Adipose tissue (tissue), 3 donors: ENCODE results near the gene PI4K2B. TPM values are rescaled to one million over a fixed set of nuclear protein-coding genes. Genes with fewer than 3 reads are reported as not detected.
A peak's percentile ranks its signal among the peaks of the same experiment; 100 is the strongest.
"Not testable (repeated sequence)": the region's sequence is repeated elsewhere in the genome, so short reads cannot be mapped to it uniquely, and the experiment has no call there.

Source experiments
- H3K27ac ChIP-seq: one replicate; pipeline ENCODE4 v1.5.1; 2013; ENCODE audit warnings: low read depth, low read length
- WGBS, 3 donors: extraction: QIAGEN DNeasy Blood & Tissue Kit; methylation state at CpG; one replicate each; pipeline ENCODE4 v1.1.7; 2013; 5-methylcytosine and 5-hydroxymethylcytosine counted together
- polyA plus RNA-seq, 3 donors: library from polyadenylated mRNA; stranded (reverse); fragments of 200-250 nt; gene quantifications; one replicate each; pipeline ENCODE4 v1.2.3, GENCODE V29; 2013
- donor health status: healthy with polysubstance abuse.
- donor health status: Bipolar disorder and iron deficiency.
- donor health status: healthy.

PI4K2B gene
- polyA plus RNA-seq, result 10 to 100 TPM in 1 of 3 donors, 1 to 10 TPM in 2; 4.1 to 11.9 (median 6.5) TPM

DNA sequence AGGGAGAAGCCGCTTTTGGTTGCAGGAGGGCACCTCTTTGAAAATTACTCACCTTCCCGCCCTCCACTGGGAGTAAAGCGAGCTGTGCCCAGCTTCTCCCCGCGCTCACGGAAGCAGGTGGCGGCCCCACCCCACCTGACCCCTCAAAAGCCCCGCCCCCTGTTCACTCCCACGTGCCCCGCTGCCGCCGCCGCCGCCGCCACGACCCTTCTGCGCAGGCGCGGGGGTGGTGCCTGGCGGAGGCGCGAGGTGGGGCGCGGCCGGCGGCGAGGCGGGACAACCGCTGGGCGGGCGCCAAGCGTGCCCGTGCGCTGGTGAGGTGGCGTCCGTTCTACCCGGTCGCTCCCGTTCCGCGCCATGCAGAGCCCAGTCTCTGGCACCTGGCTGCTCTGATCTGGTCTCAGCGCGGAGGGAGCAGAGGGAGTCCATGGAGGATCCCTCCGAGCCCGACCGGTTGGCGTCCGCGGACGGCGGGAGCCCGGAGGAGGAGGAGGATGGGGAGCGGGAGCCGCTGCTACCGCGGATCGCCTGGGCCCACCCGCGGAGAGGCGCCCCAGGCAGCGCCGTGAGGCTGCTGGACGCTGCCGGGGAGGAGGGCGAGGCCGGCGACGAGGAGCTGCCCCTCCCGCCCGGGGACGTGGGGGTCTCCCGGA lies at the start of gene PI4K2B:
Gene PI4K2B, plus strand, starts transcription at position 297 of the 653 bp plus-strand sequence. Its CDS starts 131 bp downstream, at position 428.
- H3K27ac ChIP-seq, result peak within 1 kb of the TSS; percentile 1
- 1% methylated on average over 51 to 72 of the region's 72 CpGs for WGBS, 3 donors

DNA sequence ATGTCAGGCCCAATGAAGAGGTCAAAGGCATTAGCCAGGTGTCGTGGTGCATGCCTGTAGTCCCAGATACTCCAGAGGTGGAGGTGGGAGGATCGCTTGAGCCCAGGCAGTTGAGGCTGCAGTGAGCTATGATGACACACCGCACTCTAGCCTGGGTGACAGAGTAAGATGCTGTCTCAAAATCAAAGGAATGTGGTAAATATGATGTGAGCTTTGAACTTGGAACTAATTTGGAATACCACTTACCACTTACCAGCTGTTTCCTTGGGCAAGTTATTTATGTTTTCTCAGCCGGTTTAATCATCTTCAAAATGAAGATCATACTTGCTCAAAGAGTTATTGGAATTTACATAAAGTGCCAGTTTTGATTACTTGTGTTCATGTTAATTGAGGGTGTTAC lies 49.8 kb upstream of the PI4K2B start:
- H3K27ac ChIP-seq, result no peak overlapping the region
- 81 to 85% (median 85%) methylated on average over 4 of the region's 4 CpGs for WGBS, 3 donors

DNA sequence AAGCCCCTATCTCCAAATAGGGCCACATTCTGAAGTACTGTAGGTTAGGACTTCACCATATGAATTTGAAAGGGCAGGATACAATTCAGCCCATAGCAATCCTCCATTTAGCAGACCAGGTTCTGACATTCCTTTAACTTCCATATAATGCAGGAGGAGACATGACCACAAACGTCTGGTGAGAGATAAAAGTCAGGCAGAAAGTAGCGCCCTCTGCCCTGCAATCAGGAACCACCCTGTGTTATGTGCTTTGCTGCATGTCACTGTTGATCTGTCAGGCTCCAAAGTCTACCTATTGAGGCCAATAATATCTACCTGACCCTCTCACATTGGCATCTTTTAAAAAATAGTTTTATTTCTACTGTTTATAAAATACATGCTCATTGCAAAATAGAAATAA lies 43.4 kb upstream of the PI4K2B start:
- no peak overlapping the region for H3K27ac ChIP-seq
- 55 to 75% (median 66%) methylated on average over 2 of the region's 2 CpGs for WGBS, 3 donors

DNA sequence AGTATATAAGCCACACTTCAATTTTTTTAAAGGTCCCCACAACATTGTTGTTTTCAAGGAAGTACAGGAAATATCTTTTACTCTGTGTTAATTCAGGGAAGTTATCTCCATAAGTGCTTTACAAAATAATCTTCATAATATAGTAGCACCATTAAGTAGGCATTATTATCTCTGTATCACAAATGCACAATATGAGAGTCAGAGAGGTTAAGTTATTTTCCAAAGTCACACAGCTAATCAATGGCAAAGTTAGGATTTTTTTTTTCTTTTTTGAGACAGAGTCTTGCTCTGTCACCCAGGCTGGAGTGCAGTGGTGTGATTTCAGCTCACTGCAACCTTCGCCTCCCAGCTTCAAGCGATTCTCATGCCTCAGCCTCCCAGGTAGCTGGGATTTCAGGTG lies 35.1 kb upstream of the PI4K2B start:
- H3K27ac ChIP-seq, result no peak overlapping the region
- 94 to 99% (median 98%) methylated on average over 2 of the region's 2 CpGs for WGBS, 3 donors

DNA sequence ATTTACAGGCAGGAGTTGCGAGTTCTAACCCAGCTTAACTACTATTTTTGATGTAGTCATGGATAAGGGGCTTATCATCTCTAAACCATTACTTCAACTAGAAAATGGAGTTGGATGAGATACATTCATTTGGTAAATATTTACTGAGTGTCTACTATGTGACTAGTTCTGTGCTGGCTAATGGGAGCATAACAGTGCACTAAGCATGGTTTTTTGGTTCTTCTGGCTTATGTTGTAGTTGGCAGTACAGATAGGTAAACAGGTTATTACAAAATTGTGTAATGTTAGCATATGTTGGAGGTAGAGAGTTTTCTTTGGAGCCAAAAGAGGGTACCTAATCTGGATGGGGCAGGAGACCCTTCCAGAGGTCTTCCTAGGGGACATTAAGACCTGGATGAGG lies 25.8 kb upstream of the PI4K2B start:
- H3K27ac ChIP-seq, result no peak overlapping the region
- WGBS, 3 donors, result 88 to 97% (median 90%) methylated on average over 1 of the region's 1 CpG

DNA sequence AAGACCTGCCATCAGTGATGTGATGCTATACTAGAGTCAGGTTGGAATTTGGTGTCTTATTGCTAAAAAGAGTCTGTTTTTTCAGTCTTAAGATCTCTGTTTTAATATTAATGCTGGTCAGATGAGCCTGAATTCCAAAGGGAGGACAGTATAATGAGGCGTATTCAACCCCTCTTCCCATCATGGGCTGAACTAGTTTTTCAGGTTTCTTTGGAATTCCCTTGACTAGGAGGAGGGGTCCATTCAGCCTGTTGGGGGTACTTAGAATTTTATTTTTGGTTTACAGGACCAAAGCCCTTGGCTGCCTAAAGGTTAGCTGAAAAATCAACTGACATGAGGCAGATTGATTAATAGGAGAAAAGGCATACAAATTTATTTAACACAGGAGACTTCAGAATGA lies 24.1 kb upstream of the PI4K2B start:
- H3K27ac ChIP-seq, result no peak overlapping the region
- WGBS, 3 donors, result 74 to 87% (median 81%) methylated on average over 1 of the region's 1 CpG

DNA sequence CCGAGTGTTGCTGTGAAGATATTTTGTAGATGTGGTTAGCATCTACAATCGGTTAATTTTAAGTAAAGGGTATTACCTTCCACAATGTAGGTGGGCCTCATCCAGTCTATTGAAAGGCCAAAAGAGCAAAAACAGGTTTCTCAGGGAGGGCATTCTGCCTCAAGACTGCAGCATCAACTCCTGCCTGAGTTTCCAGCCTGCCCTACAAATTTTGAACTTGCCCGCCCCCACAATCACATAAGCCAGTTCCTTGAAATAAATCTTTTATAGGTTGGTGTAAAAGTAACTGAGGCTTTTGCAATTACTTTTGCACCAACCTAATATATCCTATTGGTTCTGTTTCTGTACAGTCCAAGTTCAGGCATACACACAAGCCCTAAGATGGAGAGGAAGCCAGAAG lies 22.1 kb upstream of the PI4K2B start:
- 94 to 99% (median 96%) methylated on average over 3 of the region's 3 CpGs for WGBS, 3 donors
- no peak overlapping the region for H3K27ac ChIP-seq

DNA sequence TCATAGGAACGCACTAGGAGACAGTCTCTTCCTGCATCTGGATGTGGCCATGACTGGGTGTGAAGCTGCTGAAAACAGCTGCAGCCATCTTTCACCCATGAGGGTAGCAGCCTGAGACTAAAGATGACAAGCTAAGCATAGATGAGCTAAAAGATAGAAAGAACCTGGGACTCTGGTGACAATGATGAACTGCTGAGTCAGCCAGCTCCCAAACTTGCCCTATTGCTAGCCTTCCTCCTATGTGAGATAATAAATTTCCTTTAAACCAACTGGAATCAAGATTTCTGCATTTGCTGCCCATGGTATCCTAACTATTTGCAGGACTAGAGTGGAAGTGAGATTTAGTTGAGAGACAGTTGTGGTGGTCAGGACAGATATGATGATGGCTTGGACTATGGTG lies 21.0 kb upstream of the PI4K2B start:
- H3K27ac ChIP-seq, result no peak overlapping the region

DNA sequence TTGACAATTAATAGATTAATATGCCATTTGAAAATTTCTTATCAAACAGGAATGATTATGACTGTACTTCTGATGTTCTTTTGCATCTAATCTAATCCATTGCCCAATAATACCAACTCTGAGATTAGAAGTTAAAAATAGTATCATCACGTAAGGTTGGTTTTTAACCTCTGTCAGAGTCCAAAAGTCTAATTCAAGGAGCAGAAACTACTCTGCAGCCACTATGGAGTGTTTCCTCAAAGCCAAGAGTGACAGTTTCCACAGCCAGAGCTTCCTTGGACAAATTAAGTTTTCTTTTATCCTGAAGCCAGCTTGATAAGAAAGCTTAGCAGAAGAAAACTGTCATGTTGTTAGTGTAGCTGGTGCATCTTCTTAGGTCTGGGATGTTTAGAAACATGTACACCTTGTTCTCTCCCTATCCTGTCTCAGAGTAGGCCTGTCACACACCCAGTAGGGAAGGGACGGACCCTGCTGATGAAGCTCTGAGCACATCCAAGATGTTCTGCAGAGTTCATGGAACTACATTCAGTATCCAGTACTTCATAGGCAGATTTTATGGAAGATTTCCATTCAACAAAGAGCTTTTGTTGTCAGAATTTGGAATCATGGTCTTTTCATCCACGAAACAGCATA lies 20.4 kb upstream of the PI4K2B start:
- no peak overlapping the region for H3K27ac ChIP-seq
- 74 to 88% (median 87%) methylated on average over 3 of the region's 3 CpGs for WGBS, 3 donors

More for the DNA sequence above, 21.0 kb upstream of the PI4K2B start:
- 96 to 100% (median 100%) methylated on average over 1 of the region's 1 CpG for WGBS, 3 donors

DNA sequence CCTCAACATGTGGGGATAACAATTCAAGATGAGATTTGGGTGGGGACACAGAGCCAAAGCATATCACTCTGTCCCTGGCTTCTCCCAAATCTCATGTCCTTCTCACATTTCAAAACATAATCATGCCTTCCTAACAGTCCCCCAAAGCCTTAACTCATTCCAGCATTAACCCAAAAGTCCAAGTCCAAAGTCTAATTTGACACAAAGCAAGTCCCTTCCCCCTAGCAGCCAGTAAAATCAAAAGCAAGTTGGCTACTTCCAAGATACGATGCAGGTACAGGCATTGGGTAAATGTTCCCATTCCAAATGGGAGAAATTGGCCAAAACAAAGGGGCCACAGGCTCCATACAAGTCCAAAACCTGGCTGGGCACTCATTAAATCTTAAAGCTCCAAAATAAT lies 19.1 kb upstream of the PI4K2B start:
- 83 to 89% (median 88%) methylated on average over 1 of the region's 1 CpG for WGBS, 3 donors
- not testable (repeated sequence) for H3K27ac ChIP-seq

DNA sequence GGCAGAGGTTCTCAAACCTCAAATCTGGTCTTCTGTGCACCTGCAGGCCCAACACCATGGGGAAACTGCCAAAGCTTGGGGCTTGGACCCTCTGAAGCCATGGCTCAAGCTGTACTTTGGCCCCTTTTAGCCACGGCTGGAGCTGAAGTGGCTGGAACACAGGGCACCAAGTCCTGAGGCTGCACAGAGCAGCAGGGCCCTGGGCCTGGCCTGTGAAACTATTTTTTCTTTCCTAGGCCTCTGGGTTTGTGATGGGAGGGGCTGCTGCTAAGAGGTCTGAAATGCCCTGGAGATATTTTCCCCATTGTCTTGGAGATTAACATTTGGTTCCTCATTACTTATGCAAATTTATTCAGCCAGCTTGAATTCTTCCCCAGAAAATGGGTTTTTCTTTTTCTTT lies 18.3 kb upstream of the PI4K2B start:
- no peak overlapping the region for H3K27ac ChIP-seq
- WGBS, 3 donors, result 79 to 84% (median 81%) methylated on average over 1 of the region's 1 CpG

DNA sequence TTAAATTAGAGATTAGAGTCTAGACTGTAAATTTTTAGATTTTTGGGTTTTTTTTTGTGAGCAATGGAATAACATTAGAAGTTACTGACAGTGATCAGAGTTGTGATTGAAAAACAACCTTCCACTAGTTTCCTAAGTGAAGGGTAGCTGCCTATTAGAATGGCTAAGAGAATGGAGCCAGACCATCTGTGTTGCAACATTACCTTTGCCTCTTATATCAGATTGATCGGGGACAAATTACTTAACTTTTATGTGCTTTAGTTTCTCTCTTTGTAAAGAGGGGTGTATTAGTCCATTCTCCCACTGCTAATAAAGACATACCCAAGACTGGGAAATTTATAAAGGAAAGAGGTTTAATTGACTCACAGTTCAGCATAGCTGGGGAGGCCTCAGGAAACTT lies 12.5 kb upstream of the PI4K2B start:
- no peak overlapping the region for H3K27ac ChIP-seq
- WGBS, 3 donors, result 91 to 97% (median 97%) methylated on average over 1 of the region's 1 CpG

DNA sequence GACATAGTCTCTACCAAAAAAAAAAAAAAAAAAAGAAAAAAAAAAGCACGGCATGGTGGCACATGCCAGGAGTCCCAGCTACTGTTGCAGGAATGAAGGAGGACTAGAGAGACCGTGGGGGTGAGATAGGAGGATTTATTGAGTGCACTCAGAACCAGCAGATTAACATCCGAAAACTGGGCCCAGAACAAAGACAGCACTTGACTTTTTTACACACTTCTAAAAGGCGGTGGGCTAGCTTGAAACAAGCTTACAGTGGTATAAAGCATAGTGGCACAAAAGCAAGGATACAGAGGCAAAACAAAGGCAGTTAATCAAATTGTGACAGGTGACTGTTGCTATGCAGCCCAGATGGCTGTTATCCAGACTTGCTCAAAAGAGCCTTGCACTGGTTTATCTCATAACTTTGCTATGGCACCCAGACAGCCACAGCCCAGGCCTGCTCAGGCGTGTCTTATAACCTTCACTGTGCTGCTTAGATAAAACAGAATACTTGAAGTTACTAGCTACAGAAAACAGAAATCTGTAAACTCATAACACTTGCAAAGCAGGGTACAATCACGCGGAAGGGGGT lies 9.9 kb upstream of the PI4K2B start:
- no peak overlapping the region for H3K27ac ChIP-seq
- WGBS, 3 donors, result 82 to 83% (median 83%) methylated on average over 7 of the region's 7 CpGs

DNA sequence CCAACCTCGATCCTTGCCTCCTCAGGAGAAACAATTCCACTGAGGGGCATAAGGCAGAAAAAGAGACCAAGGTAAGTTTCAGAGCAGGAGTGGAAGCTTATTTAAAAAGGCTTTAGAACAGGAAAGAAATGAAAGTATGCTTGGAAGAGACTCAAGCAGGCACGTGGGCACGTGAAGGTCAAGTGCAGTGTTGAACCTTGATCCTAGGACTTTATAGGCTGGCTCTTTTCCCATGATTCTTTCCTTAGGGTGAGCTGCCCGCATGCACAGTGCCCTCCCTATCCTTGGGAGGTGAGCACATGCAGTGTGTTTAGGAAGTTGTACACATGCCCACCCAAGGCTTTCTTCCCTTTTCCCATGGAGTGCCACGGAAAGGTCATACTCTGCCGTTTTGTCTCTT lies 4.0 kb upstream of the PI4K2B start:
- WGBS, 3 donors, result 62 to 86% (median 86%) methylated on average over 6 of the region's 6 CpGs
- no peak overlapping the region for H3K27ac ChIP-seq

DNA sequence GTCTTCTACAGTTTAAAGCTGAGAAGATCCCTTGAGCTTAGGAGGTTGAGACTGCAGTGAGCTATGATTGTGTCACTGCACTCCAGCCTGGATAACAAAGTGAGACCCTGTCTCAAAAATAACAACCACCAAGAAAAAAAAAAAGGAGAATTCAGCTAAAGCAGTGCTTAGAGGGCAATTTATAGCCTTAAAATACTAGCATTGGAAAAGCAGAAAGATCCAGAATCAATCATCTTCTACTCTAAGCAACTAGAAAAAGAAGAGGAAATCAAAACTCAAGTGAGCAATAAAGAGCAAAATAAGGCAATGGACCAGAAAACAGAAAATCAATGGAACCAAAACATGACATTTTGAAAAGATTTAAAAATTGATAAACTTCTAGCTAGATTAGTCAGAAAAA lies 639 bp upstream of the PI4K2B start:
- no peak overlapping the region for H3K27ac ChIP-seq

DNA sequence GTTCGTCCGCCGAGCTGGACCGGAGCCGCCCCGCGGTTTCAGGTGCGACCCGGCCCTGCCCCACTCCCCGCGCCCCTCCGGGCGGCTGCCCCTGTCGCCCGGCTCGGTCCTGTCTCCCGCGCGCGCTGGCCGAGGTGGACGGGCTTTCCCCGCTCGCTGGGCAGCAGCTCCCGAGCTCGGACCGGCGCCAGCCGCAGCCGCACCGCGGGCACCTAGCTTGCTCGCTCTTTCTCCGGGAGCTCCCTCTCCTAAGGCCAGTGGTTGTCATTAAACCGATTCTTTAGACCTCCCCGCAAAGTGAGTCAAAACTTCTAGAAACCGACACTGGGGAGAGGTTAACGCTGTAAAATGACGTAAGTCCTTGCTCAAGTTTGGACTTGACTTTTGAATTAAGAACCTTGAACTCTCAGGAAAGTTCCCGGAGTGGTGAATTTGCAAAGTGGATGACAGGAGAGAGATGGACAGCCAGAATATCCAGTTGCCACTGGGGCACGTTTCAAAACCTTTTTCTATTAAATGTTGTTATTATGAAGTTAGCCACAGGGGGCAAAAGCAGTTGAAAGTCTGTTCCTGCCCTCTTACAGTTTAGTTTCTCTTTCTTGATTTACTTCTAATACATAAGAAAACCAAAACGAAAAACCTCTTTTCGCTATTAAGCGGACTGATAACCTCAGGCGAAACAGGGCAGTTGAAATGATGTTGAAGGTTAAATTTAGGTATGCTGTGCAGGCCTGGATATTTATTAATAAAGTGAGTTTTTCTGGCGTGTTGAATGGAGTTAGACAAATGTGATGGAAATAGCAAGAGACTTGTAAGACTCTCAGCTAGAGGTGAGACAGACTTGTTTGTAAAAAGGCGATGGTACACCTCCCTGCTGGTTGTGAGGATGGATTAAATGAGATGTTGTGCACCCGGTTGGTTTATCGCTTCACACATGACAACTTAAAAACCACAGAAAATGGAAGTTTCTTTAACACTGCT lies 847 bp downstream of the PI4K2B start:
- H3K27ac ChIP-seq, result peak overlapping the region; percentile 1
- WGBS, 3 donors, result 1 to 2% (median 2%) methylated on average over 45 to 49 of the region's 49 CpGs

DNA sequence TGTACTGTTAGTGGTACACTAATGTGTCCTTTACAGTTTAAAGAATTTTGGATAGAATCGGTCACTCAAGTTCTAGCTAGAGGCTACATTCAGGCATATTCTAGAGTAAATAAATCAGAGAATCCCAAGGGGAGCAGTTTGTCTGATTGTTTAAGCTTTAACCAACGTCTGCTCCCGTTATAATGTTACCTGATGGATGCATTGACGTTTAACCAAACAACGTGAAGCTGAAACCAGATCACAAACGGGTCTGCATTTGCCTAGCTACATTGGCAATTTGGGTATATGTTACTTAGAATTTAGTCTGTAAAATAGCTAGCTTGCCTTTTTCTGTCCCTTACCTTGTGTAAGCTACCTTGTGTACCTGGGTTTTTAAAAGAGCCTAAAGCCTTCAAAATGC lies 1.6 kb downstream of the PI4K2B start:
- 7 to 34% (median 29%) methylated on average over 6 of the region's 6 CpGs for WGBS, 3 donors
- no peak overlapping the region for H3K27ac ChIP-seq

DNA sequence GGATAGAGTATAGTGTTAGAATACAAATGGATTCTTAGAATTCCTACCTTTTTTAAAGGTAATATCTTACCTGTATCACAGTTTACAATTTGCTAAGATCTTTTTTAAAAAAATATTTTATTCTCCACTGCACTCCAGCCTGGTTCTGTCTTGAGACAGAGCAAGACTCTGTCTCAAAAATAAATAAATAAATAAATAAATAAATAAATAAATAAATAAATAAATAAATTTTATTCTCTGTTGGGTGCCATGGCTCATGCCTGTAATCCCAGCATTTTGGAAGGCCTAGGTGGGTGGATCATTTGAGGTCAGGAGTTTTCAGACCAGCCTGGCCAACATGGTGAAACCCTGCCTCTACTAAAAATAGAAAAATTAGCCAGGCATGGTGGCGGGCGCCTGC lies 2.2 kb downstream of the PI4K2B start:
- 95 to 98% (median 96%) methylated on average over 2 of the region's 2 CpGs for WGBS, 3 donors

DNA sequence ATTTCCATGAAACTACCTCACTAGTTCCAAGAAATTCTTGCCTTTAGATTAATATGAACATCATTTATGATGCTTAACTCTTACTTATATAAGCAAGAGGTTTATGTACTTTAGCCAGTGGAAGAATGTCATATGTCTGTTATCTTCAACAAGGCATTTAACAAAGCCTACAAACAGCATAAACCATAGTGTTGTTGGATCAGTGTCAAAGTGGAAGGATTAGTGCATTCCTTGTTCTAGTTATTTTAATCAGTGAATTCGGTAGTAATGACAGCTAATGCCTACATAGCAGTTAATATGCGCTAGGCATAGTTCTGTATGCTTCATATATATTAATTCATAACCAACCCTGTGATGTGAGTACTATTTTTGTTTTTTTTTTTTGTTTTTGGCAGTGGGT lies 3.1 kb downstream of the PI4K2B start:
- WGBS, 3 donors, result 74 to 92% (median 91%) methylated on average over 2 of the region's 2 CpGs
- no peak overlapping the region for H3K27ac ChIP-seq

More for the DNA sequence above, 2.2 kb downstream of the PI4K2B start:
- H3K27ac ChIP-seq, result not testable (repeated sequence)
